ENCODE results near the gene MED26.

The MED26 gene

DNA sequence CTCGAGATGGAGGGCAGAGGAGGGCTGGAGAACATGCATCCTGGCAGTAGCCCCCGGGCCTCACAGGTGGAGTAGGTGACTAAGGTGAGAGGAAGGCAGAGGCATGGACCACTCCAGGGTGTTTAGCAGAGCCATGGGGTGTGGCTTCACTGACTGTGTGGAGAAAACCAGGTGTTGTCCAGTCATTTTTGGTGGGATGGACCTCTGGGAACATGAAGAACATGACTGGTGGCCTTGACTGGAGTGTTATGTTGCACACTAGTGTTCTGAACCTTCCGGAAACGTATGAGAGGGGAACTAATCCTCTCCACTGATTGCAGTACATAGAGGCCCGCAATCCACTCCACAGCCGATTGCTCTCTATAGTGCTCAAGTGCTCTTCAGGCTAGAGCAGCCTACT lies 16.9 kb downstream of the MED26 start:
- no peak for DNase-seq

- DNase-seq: no peak
These were observed 18.3 kb downstream of the MED26 start for GRCh38 chr19:16609511-16610200.

DNA sequence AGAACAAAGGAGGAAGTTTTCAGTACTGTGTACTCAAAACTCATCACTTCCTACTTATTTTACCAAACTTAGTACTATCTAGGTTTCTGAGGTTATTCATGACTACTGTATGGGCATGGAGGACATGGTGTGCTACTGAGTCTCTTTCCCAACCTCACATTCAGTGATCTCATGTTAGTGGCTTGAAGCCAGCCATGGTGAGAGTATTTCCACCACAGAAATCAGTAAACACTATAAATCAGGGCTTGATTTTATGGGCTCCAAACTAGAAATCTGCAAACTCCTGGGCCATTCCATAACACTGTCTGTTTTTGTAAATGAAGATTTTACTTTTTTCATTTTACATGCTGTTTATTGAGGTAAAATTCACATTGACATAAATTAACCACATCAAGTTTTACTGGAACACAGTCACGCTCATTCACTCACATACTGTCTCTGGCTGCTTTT lies 19.7 kb downstream of the MED26 start:
- no peak for DNase-seq

DNA sequence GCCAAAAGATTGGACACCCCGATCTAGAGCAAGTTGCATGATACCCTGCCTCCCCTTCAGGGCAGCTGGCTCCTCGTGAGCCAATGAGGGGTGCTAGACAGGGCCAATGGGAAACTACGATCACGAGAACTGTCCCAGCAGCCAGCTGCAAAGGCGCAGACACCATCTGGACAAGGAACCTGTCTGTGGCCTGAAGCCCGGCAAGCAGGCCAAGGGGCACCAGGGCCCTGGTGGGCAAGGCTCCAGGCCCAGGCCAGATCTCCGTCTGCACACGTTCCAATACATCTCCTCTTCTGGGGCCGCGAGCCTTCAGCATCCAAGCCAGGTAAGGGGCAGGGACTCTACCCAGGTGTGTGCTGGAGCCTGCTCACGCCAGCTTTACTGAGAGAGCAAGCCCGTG lies 20.2 kb downstream of the MED26 start:
- DNase-seq: no peak

- no peak for DNase-seq
These were observed 22.4 kb downstream of the MED26 start for GRCh38 chr19:16605553-16605994.

GRCh38 chr19:16605115-16605514 lies 22.9 kb downstream of the MED26 start:
- no peak for DNase-seq

DNA sequence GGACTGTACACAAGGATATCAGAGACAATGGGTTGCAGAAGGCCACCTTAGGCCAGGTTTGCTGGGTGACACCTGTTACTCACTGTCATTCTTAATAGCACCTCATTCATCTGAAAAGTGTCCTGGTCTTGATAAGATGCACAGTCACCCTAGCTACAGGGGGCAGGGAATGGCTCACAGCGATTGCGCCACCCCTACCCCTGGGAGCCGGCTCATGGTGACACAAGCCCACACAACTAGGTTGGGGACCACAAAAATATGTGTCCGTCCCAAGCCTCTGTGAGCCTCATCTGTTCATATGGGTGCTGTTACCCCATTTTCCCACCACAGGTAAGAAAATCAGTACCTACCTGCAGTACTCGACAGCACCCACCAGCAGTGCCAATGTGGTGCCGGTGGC lies 23.4 kb downstream of the MED26 start:
- DNase-seq: no peak

- DNase-seq: no peak
These were observed 24.9 kb downstream of the MED26 start for GRCh38 chr19:16603090-16603489.

- no peak for DNase-seq
These were observed 26.5 kb downstream of the MED26 start for GRCh38 chr19:16601378-16602052.

DNA sequence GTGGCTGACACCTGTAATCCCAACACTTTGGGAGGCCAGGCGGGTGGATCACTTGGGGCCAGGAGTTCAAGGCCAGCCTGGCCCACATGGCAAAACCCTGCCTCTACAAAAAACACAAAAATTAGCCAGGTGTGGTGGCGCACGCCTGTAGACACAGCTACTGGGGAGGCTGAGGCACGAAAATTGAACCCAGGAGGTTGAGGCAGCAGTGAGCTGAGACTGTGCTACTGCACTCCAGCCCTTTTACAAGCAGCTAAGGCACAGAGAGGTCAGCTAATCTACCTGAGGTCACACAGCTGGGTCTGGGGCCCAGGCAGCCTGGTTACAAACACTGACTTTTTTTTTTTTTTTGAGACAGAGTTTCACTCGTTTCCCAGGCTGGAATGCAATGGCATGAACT lies 27.2 kb downstream of the MED26 start:
- DNase-seq: no peak

- DNase-seq: no peak
These were observed 28.2 kb downstream of the MED26 start for GRCh38 chr19:16599655-16600346.

DNA sequence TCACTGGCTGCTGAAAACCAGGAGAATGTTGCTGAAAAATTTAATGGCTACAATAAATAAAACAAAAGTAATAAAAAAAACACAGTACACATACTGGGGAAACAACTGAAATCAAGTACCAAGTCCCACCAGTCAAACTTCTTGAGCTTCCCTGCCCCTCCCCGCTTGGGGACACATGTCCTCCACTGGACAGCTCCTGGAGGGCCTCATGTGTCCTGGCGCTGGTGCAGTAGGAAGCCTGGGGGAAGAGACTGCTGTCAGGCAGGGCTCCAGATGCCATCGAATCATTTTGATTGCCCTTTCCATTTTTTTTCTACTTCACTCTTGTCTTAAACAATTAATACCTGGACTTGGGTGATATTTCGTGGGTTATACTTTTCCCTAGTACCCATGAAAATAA lies 29.2 kb downstream of the MED26 start:
- no peak for DNase-seq

DNA sequence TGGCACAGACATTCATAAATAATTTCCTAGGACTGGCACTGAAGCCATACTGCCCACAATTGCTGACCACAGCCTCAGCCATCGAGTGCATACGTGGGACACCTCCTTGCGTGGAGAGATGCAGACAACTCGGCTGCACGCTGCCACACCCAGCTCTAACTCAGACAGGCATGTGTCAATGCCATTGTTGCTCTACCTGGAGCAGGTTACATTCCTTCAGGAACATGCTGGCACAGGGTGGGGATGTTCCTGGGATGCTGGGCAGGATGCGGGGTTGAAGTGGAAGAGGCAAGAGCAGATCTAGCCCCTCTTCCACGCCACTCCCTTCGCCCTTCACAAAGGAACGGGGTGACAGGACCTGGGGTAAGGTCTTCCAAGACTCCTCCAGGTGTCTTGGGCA lies 31.6 kb downstream of the MED26 start:
- no peak for DNase-seq

DNA sequence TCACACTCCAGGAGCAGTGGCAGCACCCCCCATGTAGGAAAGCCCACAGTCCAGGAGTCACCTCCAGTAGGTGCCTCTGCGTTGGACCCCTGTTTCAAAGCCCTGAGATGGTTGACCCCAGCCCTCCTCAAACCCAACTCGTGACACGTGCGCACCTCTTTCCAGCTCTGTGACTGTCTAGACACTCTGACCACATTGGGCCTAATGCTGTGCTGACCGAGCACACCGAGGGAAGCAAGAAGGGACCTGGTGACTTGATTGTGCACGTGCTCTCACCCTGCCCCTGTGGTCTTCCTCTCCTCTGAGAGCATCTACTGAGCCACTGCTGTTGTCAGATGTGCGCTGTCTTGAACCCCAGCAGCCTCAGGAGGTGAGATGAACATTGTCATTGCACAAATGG lies 32.9 kb downstream of the MED26 start:
- DNase-seq: no peak

DNA sequence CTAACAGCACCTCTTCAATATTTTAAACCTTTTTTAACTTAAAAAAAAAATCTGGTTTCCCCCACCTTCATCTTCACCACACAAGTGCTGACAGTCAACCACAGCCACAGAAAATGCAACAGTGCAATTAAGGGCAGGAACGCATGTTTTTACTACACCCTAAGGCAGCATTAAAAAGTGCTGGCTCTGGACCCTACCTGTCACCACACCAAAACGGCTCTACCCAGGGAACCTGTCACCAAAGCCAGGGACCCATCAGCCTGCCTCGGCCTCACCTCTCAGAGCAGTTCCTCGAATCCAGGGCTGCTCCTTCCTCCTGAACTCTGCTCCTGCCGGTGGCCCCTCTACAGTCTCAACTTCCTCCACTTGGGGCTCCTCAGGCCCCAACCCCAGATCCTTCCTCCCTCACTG lies 33.3 kb downstream of the MED26 start:
- no peak for DNase-seq

GRCh38 chr19:16594131-16594586 lies 33.8 kb downstream of the MED26 start:
- DNase-seq: no peak

DNA sequence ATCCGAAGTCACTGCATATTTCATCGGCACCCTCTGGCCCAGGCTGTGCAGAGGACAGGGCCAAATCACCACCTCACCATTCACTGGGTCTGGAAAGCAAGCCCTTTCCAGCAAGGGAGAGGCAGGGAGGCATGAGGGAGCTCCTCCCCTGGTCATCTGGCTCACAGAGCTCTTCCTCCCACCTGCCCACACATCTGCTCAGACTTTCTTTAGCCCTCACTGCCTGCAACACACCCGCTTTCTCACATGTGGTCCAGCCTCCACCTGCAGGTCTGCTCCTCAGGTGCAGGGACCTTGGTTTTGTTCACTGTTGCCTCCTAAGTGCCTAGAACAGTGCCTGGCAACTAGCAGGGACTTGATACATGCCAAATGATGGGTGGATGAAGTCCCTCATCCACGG lies 34.8 kb downstream of the MED26 start:
- no peak for DNase-seq

DNA sequence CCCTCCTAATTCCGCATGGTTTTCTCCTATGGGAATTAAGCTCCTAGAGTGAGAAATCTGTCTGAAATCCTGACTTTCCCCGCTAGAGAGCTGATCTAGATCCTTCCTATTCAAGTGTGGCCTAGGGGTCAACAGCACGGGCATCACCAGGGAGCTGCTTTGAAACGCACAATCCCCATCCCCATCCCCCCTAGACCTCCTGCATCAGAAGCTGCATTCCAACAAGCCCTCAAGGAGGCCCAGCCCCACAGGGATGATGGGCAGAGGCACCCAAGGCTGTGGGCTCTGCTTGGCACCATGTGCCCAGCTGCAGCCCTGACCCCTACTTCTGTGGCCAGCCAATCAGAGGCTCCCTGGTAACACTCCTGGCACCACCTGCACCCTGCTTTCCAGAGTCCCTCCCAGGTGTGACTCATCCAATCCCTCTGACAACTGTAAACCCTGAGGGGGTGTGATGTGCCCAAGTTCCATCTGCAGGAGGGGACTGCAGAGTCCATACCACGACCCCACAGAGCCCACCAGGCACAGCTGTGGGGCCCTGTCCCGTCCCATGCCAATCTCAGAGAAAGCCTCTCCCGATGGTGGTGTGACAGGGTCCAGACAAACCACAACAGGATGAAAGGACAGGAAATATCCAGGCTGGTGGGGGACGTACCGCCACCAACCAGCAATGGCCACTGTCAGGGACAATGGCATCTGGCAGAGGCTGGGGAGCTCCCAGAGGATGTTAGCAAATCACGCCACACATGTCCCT lies 36.0 kb downstream of the MED26 start:
- no peak for DNase-seq

DNA sequence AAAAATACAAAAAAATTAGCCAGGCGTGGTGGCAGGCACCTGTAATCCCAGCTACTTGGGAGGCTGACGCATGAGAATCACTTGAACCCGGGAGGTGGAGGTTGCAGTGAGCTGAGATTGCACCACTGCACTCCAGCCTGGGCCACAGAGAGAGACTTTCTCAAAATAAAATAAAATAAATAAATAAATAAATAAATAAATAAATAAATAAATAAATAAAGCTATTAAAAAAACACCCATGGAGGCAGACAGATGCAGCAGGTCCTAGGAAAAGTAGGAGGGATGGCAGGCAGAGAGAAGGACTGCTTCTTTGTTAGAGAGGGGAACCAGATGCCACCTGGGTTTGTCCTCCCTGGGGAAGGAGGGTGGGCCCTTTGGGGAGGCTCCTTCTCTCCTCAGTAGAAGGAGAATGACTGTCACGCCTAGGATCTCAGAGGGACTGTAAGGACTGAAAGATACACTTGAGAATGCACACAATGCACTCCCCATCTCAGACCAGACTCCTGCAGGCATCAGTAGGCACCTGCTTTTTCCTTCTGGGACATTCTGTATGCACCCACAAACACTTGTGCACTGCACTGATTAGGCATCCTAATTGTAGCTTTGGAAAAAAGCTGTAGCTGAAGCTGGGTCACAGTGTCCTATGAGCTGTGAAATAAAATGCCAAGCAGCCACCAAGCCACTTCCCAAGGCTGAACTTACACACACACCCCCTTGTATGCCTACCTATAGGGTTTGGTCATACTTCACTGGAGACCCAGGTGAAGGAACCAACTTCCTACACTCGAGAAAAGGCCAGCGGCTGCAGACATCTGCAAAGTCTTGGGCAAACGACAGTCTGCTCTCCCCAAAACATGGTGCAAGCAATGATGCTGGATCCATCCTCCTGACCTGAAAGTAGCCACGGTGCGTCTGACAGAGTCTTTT lies 36.9 kb downstream of the MED26 start:
- DNase-seq: no peak

DNA sequence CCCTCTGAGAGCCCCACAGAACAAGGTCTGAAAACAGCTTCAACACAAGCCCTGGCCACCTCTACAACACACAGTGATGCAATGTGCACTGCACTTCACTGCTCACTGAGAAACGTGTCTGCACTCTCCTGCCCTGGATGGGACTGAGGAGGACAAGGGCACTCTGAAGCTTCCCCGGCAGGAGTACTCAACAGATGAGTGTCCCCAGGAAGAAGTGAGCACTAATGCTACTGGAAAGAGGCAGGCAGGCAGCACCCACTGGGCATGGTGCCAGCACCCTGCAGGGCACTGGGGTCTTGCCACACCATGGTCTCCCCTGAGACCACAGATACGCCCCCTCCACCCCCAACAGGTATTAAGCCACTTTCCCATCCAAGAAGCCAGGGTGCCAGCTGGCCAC lies 38.1 kb downstream of the MED26 start:
- DNase-seq: peak in 1 of 2 experiments; percentile 41

DNA sequence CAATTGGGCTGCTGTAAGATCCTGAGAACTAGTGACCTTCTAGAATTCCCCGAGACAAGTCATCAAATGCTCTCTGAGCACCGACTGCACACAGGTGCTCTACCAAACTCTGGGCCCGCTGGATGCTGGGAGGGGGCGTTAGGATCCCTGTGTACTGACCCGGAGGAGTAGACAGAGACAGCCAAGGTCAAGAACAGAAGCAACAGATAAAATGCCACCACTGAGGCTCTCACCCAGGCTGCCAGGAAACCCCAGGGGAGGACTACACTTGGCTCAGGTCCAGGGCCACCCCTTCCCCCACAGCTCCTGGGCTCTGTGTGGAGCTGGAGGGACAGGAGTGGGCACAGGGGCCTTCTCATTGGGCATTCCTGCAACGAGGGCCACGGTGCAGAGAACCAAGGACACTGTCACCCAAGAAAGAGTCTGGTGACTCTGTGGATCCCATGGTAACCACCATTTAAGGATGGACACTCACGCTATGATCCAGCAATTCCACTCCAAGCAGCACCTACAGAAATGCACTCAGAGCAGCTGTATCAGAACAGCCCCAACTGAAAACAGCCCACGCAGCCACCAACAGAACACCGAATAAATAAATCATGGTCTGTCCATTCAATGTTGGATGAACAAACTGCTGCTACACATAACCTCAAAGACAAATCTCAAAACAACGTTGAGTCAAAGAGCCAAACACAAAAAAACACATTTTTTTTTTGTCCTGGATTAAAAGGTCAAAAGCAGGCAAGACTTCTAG lies 39.0 kb downstream of the MED26 start:
- DNase-seq: no peak
